COLO668 (cell line): ENCODE results near the gene PXMP4.

Source experiments
- DNase-seq: peaks from one replicate; lab custom pipeline; 2025; ENCODE audit not compliant: unreplicated experiment; lab: John Stamatoyannopoulos, UW

PXMP4 gene

DNA sequence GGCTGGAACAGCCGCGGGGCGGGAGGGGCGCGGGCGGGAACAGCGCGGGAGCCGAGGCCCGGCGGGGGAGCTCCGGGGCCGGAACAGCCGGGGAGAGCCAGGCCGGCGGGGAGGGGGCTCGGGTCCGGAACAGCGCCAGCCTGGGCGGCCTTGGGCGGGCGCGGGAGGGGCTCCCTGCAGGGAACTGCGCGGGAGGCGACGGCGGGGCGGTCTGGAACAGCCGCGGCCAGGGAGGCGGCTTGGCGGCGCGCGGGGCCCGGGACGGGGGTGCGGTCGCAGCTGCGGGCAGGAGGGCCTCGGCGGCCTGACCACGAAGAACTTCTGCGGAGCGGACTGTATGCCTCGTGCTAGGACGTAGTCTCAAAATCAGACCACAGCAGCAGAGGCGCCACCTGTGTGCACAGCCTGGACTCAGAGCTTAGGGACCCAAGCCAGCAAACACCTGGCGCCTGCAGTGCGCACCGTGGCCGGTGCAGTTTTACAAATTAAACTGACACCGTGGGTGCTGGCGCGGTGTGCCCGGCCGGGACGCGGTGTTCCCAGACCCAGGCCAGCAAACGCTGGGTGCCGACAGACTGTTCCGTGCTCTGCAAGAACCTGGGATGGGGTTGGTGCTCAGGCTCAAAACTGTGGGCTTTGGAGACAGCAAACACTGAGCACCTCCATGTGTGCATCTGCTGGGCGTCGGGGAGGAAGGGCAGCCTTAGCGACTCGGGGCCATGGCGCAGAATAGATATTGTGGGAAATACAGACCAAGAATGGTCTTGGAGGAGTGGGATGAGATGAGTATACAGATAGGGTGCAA, 12.3 kb upstream of the PXMP4 start:
- peak; percentile 99 for DNase-seq

DNA sequence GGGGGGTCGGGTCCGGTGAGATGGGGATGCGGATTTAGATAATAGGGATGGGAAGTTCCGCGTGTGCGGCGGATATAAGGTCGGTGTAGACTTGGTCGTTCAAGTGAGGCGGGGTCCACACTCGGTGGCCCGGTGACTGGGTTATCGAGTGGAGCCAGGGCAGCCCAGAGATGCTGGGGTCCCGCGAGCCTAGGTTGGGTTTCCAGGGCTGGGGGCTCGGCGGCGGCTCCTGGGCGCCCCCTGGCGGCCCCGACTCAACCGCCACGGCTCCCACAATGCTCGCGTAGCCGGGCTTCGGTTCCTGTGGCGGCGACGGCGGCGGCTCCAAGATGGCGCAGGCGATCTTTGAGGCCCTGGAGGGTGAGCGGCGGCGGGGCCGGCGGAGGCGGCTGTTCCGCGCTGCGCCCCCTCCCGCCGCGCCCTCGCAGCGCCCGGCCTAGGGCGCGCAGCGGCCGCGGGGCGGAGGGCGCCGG, 11.6 kb upstream of the PXMP4 start, which contains the start of gene ZNF341:
ZNF341 (plus strand) TSS at position 304 of the 473 bp plus-strand sequence; CDS start at position 330, 26 bp downstream.
- peak; percentile 99 for DNase-seq

GRCh38 chr20:33730946-33731692, 11.0 kb upstream of the PXMP4 start:
- DNase-seq: no peak

GRCh38 chr20:33729101-33729500, 9.0 kb upstream of the PXMP4 start:
- no peak for DNase-seq

DNA sequence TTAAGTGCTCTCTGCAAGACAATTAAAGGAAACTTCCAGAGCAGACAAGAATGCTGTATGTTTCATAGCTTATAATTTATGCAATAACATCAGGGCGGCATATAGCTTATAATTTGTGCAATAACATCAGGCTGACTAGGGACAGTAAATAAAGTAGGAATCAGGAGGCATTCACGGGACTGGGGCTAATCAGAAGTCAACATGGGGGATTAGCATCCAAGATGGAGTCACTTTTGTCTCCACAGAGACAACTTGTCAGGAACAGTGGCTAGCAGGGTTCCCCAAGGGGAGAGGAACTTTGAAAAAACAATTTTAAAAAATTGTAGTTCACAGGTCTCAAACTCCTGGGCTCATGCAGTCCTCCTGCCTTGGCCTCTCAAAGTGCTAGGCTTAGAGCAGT, 8.4 kb upstream of the PXMP4 start:
- no peak for DNase-seq

DNA sequence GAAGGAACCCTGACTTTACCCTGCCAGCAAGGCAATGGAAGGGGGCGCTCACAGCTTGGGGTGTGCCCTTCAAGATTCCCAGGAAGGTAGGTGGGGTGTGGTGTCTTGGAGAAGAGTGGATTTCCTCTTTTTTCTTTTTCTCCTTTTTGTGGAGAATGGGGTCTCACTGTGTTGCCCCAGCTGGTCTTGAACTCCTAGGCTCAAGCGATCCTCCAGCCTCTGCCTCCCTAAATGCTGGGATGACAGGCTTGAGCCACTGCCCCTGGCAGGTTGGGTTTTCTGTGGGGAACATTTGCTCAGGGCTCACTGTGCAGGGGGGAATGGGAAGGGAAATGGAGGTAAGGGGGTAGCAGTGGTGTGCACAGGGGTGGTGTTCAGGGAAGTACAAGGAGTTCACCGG, 7.7 kb upstream of the PXMP4 start:
- no peak for DNase-seq

DNA sequence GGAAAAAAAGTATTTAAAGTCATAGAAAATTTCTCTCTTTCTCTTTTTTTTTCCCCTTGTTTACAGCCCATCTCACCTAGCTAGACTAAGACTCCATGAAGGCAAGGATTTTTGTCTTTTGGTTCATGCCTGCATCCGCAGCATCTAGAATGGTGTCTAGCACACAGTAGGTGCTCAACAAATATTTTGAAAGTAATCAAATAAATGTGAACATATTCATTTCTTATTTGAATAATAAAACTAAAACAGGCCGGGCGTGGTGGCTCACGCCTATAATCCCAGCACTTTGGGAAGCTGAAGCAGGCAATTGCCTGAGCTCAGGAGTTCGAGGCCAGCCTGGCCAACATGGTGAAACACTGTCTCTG, 7.0 kb upstream of the PXMP4 start:
- no peak for DNase-seq

DNA sequence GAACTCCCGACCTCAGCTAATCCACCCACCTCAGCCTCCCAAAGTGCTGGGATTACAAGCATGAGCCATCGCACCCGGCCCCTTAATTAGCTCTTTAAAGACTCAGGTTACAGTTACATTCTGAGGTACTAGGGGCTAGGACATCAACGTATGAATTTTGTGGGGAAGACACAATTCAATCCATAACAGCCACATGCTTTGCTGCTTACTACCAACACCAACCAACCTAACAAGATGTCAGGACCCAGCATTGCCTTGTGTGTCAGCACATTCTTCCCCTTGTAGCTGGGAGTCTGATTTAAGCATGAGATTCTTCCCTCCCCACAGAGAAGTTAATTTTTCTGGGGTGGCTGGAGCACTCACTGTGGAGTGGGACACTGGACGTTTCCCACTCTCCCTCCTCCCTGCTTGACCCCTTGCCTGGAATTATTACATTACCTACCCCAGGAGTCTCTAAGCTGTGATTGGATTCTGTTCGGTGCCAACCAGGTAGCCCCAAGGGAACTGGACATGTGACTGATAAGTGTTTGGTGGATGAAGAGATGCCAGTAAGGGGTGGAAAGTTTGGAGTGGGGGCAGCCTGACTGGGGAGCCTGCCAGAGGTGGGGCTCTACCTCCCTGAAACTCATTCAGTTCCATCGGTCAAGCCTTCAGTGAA, 5.6 kb upstream of the PXMP4 start:
- DNase-seq: no peak

DNA sequence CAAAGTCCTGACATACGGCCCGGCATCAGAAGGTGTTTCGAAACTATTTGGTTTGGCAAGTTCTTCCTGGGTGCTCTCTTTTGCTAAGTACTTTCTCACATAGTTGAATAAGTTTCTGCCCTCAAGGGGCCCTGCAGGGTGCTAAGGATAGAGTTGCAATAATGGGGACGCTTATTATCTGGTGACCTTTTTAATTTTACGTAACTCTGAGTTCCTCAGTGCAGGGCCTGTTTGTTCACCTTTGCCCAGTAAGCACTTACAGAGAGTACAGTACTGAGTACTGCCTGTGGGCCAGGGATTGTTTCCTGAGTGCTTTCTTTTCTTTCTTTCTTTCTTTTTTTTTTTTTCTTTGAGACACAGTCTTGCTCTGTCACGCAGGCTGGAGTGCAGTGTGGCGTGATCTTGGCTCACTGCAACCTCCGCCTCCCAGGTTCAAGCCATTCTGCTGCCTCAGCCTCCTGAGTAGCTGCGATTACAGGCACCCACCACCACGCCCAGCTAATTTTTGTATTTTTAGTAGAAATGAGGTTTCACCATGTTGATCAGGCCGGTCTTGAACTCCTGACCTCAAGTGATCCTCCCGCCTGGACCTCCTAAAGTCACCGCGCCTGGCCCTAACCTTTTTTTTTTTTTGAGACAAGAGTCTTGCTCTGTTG, 4.5 kb upstream of the PXMP4 start:
- no peak for DNase-seq

DNA sequence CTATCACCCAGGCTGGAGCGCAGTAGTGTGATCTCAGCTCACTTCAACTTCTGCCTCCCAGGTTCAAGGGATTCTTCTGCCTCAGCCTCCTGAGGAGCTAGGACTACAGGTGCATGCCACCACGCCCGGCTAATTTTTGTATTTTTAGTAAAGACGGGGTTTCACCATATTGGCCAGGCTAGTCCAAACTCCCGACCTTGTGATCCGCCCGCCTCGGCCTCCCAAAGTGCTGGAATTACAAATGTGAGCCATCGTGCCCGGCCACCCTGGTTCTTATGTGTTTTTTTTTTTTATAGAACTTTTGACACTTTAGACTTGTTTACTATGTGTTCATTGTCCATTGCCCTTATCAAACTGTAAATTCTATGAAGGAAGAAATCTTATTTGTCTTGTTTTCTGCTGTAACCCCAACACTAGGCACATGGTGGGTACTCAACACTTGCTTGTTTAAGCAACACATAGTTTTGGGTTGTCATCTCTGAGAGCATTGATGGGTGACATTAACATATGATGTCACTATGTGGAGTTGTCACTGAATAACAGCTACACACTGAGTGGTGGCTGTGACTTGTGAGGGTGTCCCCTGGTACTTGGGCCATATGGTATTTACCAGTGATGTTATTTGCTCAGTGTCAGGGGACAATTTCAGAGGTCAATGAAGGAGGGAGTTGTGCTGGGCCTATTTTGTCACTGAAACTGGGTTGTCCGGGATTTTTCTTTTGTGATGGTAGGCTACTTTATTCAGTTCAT, 1.5 kb upstream of the PXMP4 start:
- DNase-seq: no peak

- peak; percentile 36 for DNase-seq
Measured at GRCh38 chr20:33719277-33719988, 677 bp downstream of the PXMP4 start.

- DNase-seq: no peak
Measured at GRCh38 chr20:33716498-33716897, 3.6 kb downstream of the PXMP4 start.

- no peak for DNase-seq
Measured at GRCh38 chr20:33713865-33714367, 6.2 kb downstream of the PXMP4 start.

DNA sequence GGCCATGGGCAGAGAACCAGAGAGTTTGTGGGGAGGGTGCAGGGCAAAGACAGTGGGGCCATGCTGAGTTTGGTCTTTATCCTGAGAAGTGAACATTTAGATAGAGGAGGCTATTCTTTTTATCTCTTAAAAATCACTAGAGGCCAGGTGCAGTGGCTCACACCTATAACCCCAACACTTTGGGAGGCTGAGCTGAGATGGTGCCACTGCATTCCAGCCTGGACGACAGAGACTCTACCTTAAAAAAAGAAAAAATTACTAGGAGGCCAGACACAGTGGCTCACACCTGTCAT, 8.7 kb downstream of the PXMP4 start:
- no peak for DNase-seq

DNA sequence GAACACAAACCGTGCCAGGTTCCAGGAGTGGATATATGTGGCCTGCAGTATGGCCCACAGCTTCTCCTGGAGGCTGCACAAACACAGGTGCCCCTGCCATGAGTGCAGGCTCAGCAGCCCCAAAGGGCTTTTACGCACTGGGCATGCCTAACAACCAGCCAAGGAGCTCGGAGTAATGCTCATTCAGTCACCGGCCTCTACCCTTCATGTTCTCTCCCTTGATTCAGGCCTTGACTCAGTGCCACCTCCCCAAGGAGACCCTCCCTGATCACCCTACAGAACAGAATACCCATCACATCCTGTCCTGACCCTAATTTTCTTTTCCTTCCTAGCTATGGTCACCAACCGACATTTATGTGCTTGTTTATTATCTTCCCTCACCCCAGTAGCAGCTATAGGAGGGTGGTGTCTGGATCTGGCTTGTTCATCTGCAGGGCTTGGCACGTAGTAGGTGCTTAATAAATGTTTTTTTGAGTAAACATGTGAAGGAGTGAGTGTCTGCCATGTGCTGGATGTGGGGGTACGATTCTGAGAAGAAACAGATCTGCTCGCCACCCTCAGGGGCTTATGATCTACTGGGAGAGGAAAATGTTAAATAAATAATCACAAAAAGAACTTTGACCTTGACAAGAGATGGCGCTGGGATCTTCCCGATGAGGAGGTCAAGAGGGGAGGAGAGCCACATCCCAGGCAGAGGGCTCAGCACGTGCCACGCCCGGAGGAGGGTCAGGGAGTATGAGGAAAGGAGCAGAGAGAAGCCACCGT, 9.2 kb downstream of the PXMP4 start:
- no peak for DNase-seq

DNA sequence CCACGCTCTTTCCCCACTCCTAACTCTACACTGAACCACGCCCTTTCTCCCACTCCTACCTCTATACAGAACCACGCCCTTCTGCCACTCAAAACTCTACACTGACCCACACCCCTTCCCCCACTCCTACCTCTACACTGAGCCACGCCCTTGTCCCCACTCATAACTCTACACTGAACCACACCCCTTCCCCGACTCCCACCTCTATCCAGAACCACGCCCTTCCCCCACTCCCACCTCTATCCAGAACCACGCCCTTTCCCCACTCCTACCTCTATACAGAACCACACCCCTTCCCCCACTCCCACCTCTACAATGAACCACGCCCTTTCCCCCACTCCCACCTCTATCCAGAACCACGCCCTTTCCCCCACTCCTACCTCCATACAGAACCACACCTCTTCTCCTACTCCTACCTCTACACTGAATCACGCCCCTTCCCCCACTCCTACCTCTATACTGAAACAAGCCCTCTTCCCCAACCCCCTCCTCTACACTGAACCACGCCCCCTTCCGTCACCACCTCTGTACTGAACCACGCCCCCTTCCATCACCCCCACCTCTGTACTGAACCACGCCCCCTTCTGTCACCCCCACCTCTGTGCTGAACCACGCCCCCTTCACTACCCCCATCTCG, 10.1 kb downstream of the PXMP4 start:
- DNase-seq: no peak

DNA sequence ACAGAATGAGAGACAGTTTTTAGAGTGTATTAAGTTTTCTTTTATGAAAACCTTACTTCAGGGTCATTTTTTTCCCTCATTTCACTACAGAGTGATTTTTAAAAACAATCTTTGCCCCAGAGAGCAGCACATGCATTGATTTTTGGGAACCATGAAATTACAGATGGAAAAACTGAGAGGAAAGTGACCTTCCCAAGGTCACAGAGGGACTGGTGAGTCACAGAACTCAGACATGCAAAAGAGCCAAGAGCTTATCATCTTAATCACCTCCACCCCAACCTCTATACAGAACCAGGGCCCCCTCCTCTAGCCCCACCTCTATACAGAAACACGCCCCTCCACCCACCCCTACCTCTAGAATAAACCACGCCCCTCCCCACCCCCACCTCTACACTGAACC, 10.7 kb downstream of the PXMP4 start:
- no peak for DNase-seq

DNA sequence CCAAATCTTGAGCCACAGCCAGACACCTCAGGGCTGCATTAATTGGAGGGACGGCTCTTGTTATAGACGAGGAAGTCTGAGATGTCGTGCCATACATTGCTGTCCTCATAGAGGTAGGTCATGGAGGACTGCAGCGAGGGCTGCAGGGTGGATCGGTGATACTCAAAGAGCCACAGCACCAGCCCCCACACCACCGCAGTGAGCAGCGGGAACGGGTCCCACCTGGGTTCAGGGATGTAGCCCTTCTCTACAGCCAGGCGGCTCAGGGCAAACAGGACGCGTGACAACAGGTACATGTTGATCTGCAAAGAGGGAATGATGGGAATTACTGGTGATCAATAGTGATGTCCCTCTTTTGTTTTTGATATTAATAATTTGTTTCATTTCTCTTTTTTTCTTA, 12.4 kb downstream of the PXMP4 start:
- DNase-seq: no peak
